H1 (cell line): ENCODE results near the gene CHDH. TPM values are rescaled to one million over a fixed set of nuclear protein-coding genes. Genes with fewer than 3 reads are reported as not detected.

Experiments used
- CTCF ChIA-PET: fragments of 300-600 bp; sonication (Branson Sonifier 250); formaldehyde crosslinking; loops from one replicate; lab custom pipeline; 2021; ENCODE audit not compliant: partially characterized antibody; lab: Charles Lee
- POLR2A ChIA-PET: fragments of 300-600 bp; sonication (Branson Sonifier 250); formaldehyde crosslinking; loops from one replicate; lab custom pipeline; 2021; ENCODE audit warnings: inconsistent platforms; ENCODE audit not compliant: partially characterized antibody; lab: Charles Lee
- DNase-seq, 2 experiments: peaks; one replicate each; pipeline versions ENCODE4 v3.0.0 to v3.0.0-alpha.2; 2010 to 2022; ENCODE audit warnings: low spot score in 2 of 2, low read depth in 1 of 2, mixed read lengths in 1 of 2
- FAIRE-seq: peaks from 2 replicates; lab custom pipeline; 2011; peaks lifted over from hg19 to GRCh38; lab: Jason Lieb, UNC
- H2AFZ ChIP-seq: 2 replicates; pipeline ENCODE4 v1.8.1; 2012; ENCODE audit warnings: low read length, inconsistent platforms
- H2AK5ac ChIP-seq: 2 replicates; pipeline ENCODE4 v1.6.1; 2013; ENCODE audit warnings: low read depth, low read length
- H2BK120ac ChIP-seq: replicated peaks from 2 replicates; pipeline ENCODE3; 2013; ENCODE audit warnings: low read depth, low read length, inconsistent platforms
- H2BK12ac ChIP-seq: 2 replicates; pipeline ENCODE4 v1.6.1; 2013; ENCODE audit warnings: low read depth, low read length
- H2BK15ac ChIP-seq: 2 replicates; pipeline ENCODE4 v1.6.1; 2013; ENCODE audit warnings: low read length
- H2BK20ac ChIP-seq: 2 replicates; pipeline ENCODE4 v1.6.1; 2013; ENCODE audit warnings: low read length
- H2BK5ac ChIP-seq: 2 replicates; pipeline ENCODE4 v1.6.1; 2013; ENCODE audit warnings: low read depth, low read length
- H3K14ac ChIP-seq: 2 replicates; pipeline ENCODE4 v1.6.1; 2013; ENCODE audit warnings: inconsistent platforms; ENCODE audit not compliant: insufficient read length
- H3K18ac ChIP-seq: 2 replicates; pipeline ENCODE4 v1.6.1; 2013; ENCODE audit warnings: low read length; ENCODE audit errors: extremely low read depth
- H3K23ac ChIP-seq: 2 replicates; pipeline ENCODE4 v1.6.1; 2013; ENCODE audit warnings: inconsistent platforms; ENCODE audit not compliant: insufficient read length
- H3K23me2 ChIP-seq: 2 replicates; pipeline ENCODE4 v1.6.1; 2013; ENCODE audit warnings: low read depth, low read length
- H3K27ac ChIP-seq: 2 replicates; pipeline ENCODE4 v1.6.1; 2011; ENCODE audit warnings: low read depth, low read length, inconsistent platforms
- H3K27me3 ChIP-seq, 4 experiments: replicated peaks in 1 of 4; 1 replicate in 1 of 4; 2 replicates in 3 of 4; pipeline versions ENCODE4 v1.6.1 to v1.8.1; 2011 to 2013; ENCODE audit warnings: low read length in 3 of 4, mild to moderate bottlenecking in 3 of 4, inconsistent platforms in 2 of 4, mixed read lengths in 2 of 4, moderate library complexity in 1 of 4; ENCODE audit not compliant: control insufficient read depth in 3 of 4, insufficient read depth in 3 of 4; ENCODE audit errors: extremely low read depth in 1 of 4
- H3K36me3 ChIP-seq, 4 experiments: 2 replicates each; pipeline versions ENCODE4 v1.6.1 to v1.8.1; 2011 to 2013; ENCODE audit warnings: mild to moderate bottlenecking in 4 of 4, low read length in 3 of 4, moderate library complexity in 2 of 4, control low read depth in 1 of 4, inconsistent platforms in 1 of 4; ENCODE audit not compliant: insufficient read depth in 4 of 4, control insufficient read depth in 2 of 4
- H3K4ac ChIP-seq: replicated peaks from 2 replicates; pipeline ENCODE3; 2013; ENCODE audit warnings: low read length, low read depth, mixed read lengths, inconsistent platforms; ENCODE audit not compliant: insufficient read length
- H3K4me1 ChIP-seq, 4 experiments: replicated peaks in 1 of 4; 1 replicate in 1 of 4; 2 replicates in 3 of 4; pipeline versions ENCODE4 v1.6.1 to v1.8.1; 2011 to 2013; ENCODE audit warnings: low read length in 3 of 4, inconsistent platforms in 2 of 4, mixed read lengths in 1 of 4; ENCODE audit not compliant: insufficient read depth in 4 of 4, control insufficient read depth in 3 of 4
- H3K4me2 ChIP-seq, 2 experiments: 2 replicates each; pipeline versions ENCODE4 v1.6.1 to v1.8.1; 2011 to 2013; ENCODE audit warnings: low read depth in 2 of 2, low read length in 2 of 2, control low read depth in 1 of 2, inconsistent platforms in 1 of 2, mild to moderate bottlenecking in 1 of 2; ENCODE audit not compliant: insufficient read depth in 1 of 2
- H3K4me3 ChIP-seq, 4 experiments: fragments of 200-600, 300-600 bp in 1 of 4; sonication (generic), shearing (Covaris generic), sonication (Bioruptor Twin) in 1 of 4; 2 replicates each; pipeline versions ENCODE4 v1.5.1 to v1.8.1; 2011 to 2016; ENCODE audit warnings: low read length in 4 of 4, low read depth in 3 of 4, control low read depth in 2 of 4, inconsistent platforms in 2 of 4, mild to moderate bottlenecking in 2 of 4, mixed read lengths in 1 of 4, moderate library complexity in 1 of 4; ENCODE audit not compliant: insufficient read depth in 2 of 4; ENCODE audit errors: extremely low read depth in 1 of 4
- H3K56ac ChIP-seq: replicated peaks from 2 replicates; pipeline ENCODE3; 2013; ENCODE audit warnings: low read depth, mild to moderate bottlenecking, mixed read lengths, low read length, inconsistent platforms; ENCODE audit not compliant: insufficient read length
- H3K79me1 ChIP-seq: 2 replicates; pipeline ENCODE4 v1.6.1; 2013; ENCODE audit warnings: low read depth, low read length, control low read depth
- H3K79me2 ChIP-seq, 2 experiments: 2 replicates each; pipeline versions ENCODE4 v1.6.1 to v1.8.1; 2012 to 2013; ENCODE audit warnings: low read length in 2 of 2, mild to moderate bottlenecking in 2 of 2, inconsistent platforms in 1 of 2; ENCODE audit not compliant: insufficient read depth in 2 of 2, control insufficient read depth in 1 of 2
- H3K9ac ChIP-seq, 4 experiments: replicated peaks in 1 of 4; 1 replicate in 1 of 4; 2 replicates in 3 of 4; pipeline versions ENCODE4 v1.6.1 to v1.8.1; 2011 to 2013; ENCODE audit warnings: low read depth in 3 of 4, low read length in 3 of 4, control low read depth in 2 of 4, mild to moderate bottlenecking in 2 of 4, moderate library complexity in 2 of 4, inconsistent platforms in 1 of 4; ENCODE audit errors: extremely low read depth in 1 of 4
- H3K9me3 ChIP-seq, 2 experiments: 2 replicates each; pipeline versions ENCODE4 v1.6.1 to v1.8.1; 2012 to 2013; ENCODE audit warnings: mild to moderate bottlenecking in 2 of 2, moderate library complexity in 2 of 2, control low read depth in 1 of 2, inconsistent platforms in 1 of 2, low read depth in 1 of 2, low read length in 1 of 2, mixed read lengths in 1 of 2; ENCODE audit not compliant: insufficient read depth in 2 of 2
- H4K20me1 ChIP-seq, 2 experiments: replicated peaks in 1 of 2; 2 replicates each; pipeline versions ENCODE3 to v1.8.1; 2011 to 2013; ENCODE audit warnings: inconsistent platforms in 2 of 2, low read length in 2 of 2, mild to moderate bottlenecking in 1 of 2; ENCODE audit not compliant: insufficient read depth in 2 of 2, control insufficient read depth in 1 of 2
- H4K5ac ChIP-seq: 2 replicates; pipeline ENCODE4 v1.6.1; 2013; ENCODE audit warnings: low read length, low read depth, mixed read lengths, inconsistent platforms; ENCODE audit not compliant: insufficient read length
- H4K8ac ChIP-seq: 2 replicates; pipeline ENCODE4 v1.8.0; 2013; ENCODE audit warnings: mild to moderate bottlenecking, moderate library complexity, low read length, inconsistent platforms; ENCODE audit not compliant: insufficient read depth; ENCODE audit errors: extremely low read depth
- H4K91ac ChIP-seq: replicated peaks from 2 replicates; pipeline ENCODE3; 2013; ENCODE audit warnings: low read length, mixed read lengths, inconsistent platforms; ENCODE audit not compliant: insufficient read length
- CTBP2 ChIP-seq: IDR thresholded peaks from 2 replicates; pipeline ENCODE4 v1.7.0; 2011; ENCODE audit warnings: borderline replicate concordance, mild to moderate bottlenecking, moderate library complexity, mixed read lengths, low read length; ENCODE audit not compliant: insufficient read depth, insufficient read length
- HDAC2 ChIP-seq, 2 experiments: fragments of 300-600 bp in 1 of 2; sonication (generic) in 1 of 2; IDR thresholded peaks; 2 replicates each; pipeline ENCODE4 v1.6.1; 2011 to 2012; ENCODE audit warnings: low read depth in 2 of 2, low read length in 2 of 2, mild to moderate bottlenecking in 2 of 2, moderate library complexity in 2 of 2, borderline replicate concordance in 1 of 2, inconsistent platforms in 1 of 2
- NANOG ChIP-seq: IDR thresholded peaks from 2 replicates; pipeline ENCODE4 v1.6.1; 2011; ENCODE audit warnings: low read length, low read depth, mild to moderate bottlenecking, inconsistent platforms; ENCODE audit not compliant: insufficient read depth, poor library complexity, severe bottlenecking
- SIRT6 ChIP-seq: IDR thresholded peaks from one replicate; pipeline ENCODE4 v1.7.1; 2012; ENCODE audit warnings: low read length, inconsistent platforms
- SUZ12 ChIP-seq: fragments of 200-600 bp; sonication (generic); IDR thresholded peaks from 2 replicates; pipeline ENCODE4 v1.6.1; 2012; ENCODE audit warnings: mild to moderate bottlenecking, inconsistent platforms, low read length, moderate library complexity, mixed read lengths
- YY1 ChIP-seq: IDR thresholded peaks from 2 replicates; pipeline ENCODE4 v1.6.1; 2011; ENCODE audit warnings: low read depth, mild to moderate bottlenecking, low read length
- WGBS, 2 experiments: shearing (Covaris generic) in 1 of 2; methylation state at CpG; one replicate each; pipeline versions ENCODE4 v1.1.6 to v1.1.7; 2013 to 2015; ENCODE audit warnings: low lambda C conversion rate in 2 of 2, mixed read lengths in 2 of 2, inconsistent platforms in 1 of 2, low coverage in 1 of 2, missing lambda C conversion rate in 1 of 2; ENCODE audit not compliant: insufficient replicate concordance in 2 of 2, insufficient coverage in 1 of 2, insufficient read length in 1 of 2; ENCODE audit errors: extremely low coverage in 1 of 2, missing lambda C conversion rate in 1 of 2; 5-methylcytosine and 5-hydroxymethylcytosine counted together
- polyA plus RNA-seq, 7 experiments: library from polyadenylated mRNA; depleted of rRNA in 3 of 7; stranded (reverse) in 5 of 7; unstranded in 2 of 7; fragments of >200 nt in 5 of 7; fragments of 200-250 nt in 2 of 7; gene quantifications; 1 replicate in 5 of 7; 2 replicates in 1 of 7; 4 replicates in 1 of 7; pipeline versions ENCODE4 v1.2.1 to v1.2.3, GENCODE V29; 2011 to 2013; ENCODE audit warnings: missing spikeins in 2 of 7, mixed read lengths in 2 of 7
- total RNA-seq: library from RNA; stranded (reverse); fragmentation: NEBNext Ultra II Directional; extraction: Animal tissue kit (Norgen Biotek cat#: 25700); gene quantifications from 2 replicates; pipeline ENCODE4 v1.2.1, GENCODE V29; 2021

The CHDH gene
- total and polyA plus RNA-seq, 2 of the 8 experiments (the other 6 are each of a cell fraction or from before 2014, with no cell fraction given): 4.9 to 10.3 TPM

DNA sequence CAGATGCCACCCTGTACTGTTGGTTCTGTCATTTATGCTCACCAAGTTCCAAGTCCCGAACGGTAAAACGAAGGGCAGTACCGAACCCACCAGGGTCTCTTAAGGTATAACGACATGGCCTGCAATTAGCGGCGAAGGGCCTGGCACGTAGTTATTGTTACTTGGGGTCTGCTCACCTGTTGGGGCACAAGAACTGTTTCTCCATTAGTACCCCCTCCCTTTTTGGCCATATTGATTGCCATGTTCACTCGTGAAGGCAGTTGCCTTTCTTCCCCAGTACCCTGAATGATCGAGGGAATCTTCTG is 584 bp upstream of the CHDH start:
- Histone ChIP-seq H2BK5ac (no peak overlapping the region), H4K91ac (no peak overlapping the region), H4K20me1 (peaks cover 0 to 3% of the 10 kb centered on the region in 2 experiments), H3K36me3 (peaks cover 0 to 4% (median 2%) of the 10 kb centered on the region in 4 experiments; a peak in 3 of 8 replicates), H3K9ac (no peak overlapping the region; a peak in 1 of 7 replicates), H4K5ac (no peak overlapping the region), H3K9me3 (no peaks in the 10 kb centered on the region), H3K4me1 (peaks cover 17 to 30% (median 21%) of the 10 kb centered on the region in 4 experiments), H3K4me3 (peak overlapping the region; percentile 47 to 79 (median 72)), H3K14ac (no peak overlapping the region), H3K4ac (no peak overlapping the region), H2BK12ac (no peak overlapping the region), H2BK20ac (peak overlapping the region; percentile 61; the same call in 1 of the 2 replicates), H3K27me3 (peaks cover 3 to 16% (median 9%) of the 10 kb centered on the region in 4 experiments), H3K27ac (no peak overlapping the region), H2AFZ (no peak overlapping the region), H4K8ac (peak overlapping the region; percentile 45; the same call in 1 of the 2 replicates), H3K4me2 (peak overlapping the region; percentile 69 to 90), H3K23me2 (peaks cover 10% of the 10 kb centered on the region), H3K56ac (no peak overlapping the region), H2BK120ac (no peak overlapping the region), H2BK15ac (no peak overlapping the region), H2AK5ac (no peak overlapping the region), H3K23ac (no peak overlapping the region), H3K79me2 (no peaks in the 10 kb centered on the region; a peak in 1 of 4 replicates), H3K18ac (peak overlapping the region; percentile 73; the same call in 1 of the 2 replicates), H3K79me1 (peaks cover 10% of the 10 kb centered on the region)
- peak; percentile 9; the same call in 1 of the 2 replicates for TF ChIP-seq SUZ12
- no peak for TF ChIP-seq YY1
- TF ChIP-seq CTBP2: no peak
- TF ChIP-seq NANOG: no peak
- TF ChIP-seq SIRT6: no peak
- TF ChIP-seq HDAC2 (IDR thresholded peaks at IDR 0.05; ENCODE audit: borderline replicate concordance in 1 of 2, low read depth in 2 of 2, low read length in 2 of 2): no peak
- POLR2A ChIA-PET: interaction anchor here (0.7 to 1.1 kb wide), 3 partner anchors 9 to 15 kb away, joined by 3 to 6 read pairs (median 4); no protein-coding TSS in a partner anchor
- CTCF ChIA-PET: interaction anchor here (0.9 to 1.9 kb wide), 2 partner anchors 11 to 12 kb away, joined by 3 to 7 read pairs; no protein-coding TSS in a partner anchor
- no peak for DNase-seq
- 70% methylated on average over 10 of the region's 10 CpGs; no CpG with 5 or more reads in 1 of the 2 experiments for WGBS, 2 experiments
- no peak for FAIRE-seq
